Spleen (tissue), 7 donors: Measurements from ENCODE around the gene CFC1.
"Not testable (repeated sequence)": the region's sequence is repeated elsewhere in the genome, so short reads cannot be mapped to it uniquely, and the experiment has no call there.

Experiments
- POLR2A ChIP-seq, 3 donors: fragments of 450-650 bp; IDR thresholded peaks; one replicate each; pipeline ENCODE4 v1.5.1; 2017; ENCODE audit warnings: antibody characterized with exemption in 3 of 3, mild to moderate bottlenecking in 1 of 3
- TF ChIP-seq, protein P1 (sequence below), 11 experiments: fragments of 200-600 bp in 7 of 11; fragments of 450-650 bp in 4 of 11; sonication (generic) in 4 of 11; IDR thresholded peaks in 8 of 11; conservative IDR thresholded peaks in 3 of 11; 1 replicate in 7 of 11; 2 replicates in 4 of 11; pipeline versions ENCODE4 v1.4.0 to v1.8.0; 2016 to 2021; ENCODE audit warnings: antibody characterized with exemption in 11 of 11, inconsistent platforms in 4 of 11, mild to moderate bottlenecking in 1 of 11
- donor health status: DM: no; HTN: no; CAD: no; lungs with moderate emphysema.
- donor health status: DM: no; HTN: no; CAD: no.
- donor health status: DM: no; HTN: no; CAD: no.

DNA sequence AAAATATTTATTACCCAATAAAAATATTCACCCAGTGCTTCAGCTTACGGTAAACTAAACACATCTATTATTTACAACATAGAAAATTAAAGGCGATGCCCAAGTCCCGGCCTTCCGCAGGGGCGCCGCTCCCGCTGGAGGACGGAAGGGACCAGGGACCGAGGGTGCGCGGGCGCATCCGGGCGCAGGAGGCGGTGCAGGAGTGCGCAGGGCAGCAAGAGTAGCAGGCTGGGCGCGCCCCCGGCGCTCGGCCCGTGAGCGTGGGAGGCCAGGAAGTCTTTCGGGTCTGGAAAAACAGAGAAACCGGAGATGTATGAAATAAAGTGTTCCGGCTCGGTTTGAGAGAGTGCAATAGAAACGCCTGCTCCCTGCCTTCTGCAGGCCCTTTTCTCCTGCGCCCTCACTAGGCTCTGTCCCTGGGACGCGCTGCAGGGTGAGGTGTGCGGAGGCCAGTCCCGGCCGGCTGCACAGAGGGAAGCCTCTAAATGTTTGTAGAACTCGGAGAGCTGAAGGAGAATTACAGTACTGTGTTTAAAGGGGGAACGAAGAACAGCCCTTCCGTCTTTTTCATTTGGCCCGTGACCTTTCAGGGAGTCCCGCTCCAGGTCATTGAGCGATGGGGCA lies 6.5 kb downstream of the CFC1 start:
- TF ChIP-seq, protein P1, sequence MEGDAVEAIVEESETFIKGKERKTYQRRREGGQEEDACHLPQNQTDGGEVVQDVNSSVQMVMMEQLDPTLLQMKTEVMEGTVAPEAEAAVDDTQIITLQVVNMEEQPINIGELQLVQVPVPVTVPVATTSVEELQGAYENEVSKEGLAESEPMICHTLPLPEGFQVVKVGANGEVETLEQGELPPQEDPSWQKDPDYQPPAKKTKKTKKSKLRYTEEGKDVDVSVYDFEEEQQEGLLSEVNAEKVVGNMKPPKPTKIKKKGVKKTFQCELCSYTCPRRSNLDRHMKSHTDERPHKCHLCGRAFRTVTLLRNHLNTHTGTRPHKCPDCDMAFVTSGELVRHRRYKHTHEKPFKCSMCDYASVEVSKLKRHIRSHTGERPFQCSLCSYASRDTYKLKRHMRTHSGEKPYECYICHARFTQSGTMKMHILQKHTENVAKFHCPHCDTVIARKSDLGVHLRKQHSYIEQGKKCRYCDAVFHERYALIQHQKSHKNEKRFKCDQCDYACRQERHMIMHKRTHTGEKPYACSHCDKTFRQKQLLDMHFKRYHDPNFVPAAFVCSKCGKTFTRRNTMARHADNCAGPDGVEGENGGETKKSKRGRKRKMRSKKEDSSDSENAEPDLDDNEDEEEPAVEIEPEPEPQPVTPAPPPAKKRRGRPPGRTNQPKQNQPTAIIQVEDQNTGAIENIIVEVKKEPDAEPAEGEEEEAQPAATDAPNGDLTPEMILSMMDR (IDR thresholded peaks at IDR 0.05 in 8 of 11, conservative IDR thresholded peaks at IDR 0.05 in 3 of 11) = not testable (repeated sequence)
- TF ChIP-seq POLR2A (IDR thresholded peaks at IDR 0.05) = not testable (repeated sequence)
